GM21447 (cell line): ENCODE results near the gene PBX3.
A peak's percentile ranks its signal among the peaks of the same experiment; 100 is the strongest.

ENCODE experiments used
- ATAC-seq: cut with Tn5 transposase; IDR thresholded peaks from one replicate; pipeline ENCODE4 v1.9.1; 2021; ENCODE audit not compliant: unreplicated experiment

The PBX3 gene

DNA sequence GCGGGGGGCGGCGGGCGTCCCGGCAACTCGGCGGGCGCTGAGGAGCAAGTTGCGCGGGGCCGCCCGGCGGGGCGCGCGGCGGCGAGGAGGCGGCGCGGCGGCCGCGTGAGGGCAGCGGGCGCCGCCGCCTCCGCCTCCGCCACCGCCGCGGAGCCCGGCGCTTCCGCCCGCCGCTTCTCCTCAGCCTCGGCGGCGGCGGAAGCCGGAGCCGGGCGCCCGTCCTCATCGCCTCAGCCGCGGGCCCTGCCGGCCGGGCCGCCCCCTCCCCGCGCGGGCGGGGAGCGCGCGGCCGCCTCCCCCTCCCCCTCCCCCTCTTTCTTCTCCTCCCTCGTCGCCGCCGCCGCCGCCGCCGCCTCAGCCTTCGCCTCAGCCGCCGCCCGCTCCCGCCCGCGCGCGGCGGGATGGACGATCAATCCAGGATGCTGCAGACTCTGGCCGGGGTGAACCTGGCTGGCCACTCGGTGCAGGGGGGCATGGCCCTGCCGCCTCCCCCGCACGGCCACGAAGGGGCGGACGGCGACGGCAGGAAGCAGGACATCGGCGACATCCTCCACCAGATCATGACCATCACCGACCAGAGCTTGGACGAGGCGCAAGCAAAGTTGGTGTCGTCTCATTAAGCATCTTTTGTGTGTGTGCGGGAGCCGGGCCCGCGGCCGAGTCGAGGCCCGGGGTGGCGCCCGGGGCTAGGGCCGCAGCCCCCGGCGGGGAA lies at the start of gene PBX3:
TSS of gene PBX3 (plus strand) at position 321 of the 712 bp plus-strand sequence.
- peak; percentile 20 for ATAC-seq

- ATAC-seq, result no peak
Observed at GRCh38 chr9:125699870-125700269, 47.3 kb upstream of the PBX3 start.

GRCh38 chr9:125700791-125701190 lies 46.4 kb upstream of the PBX3 start:
- peak; percentile 89 for ATAC-seq

DNA sequence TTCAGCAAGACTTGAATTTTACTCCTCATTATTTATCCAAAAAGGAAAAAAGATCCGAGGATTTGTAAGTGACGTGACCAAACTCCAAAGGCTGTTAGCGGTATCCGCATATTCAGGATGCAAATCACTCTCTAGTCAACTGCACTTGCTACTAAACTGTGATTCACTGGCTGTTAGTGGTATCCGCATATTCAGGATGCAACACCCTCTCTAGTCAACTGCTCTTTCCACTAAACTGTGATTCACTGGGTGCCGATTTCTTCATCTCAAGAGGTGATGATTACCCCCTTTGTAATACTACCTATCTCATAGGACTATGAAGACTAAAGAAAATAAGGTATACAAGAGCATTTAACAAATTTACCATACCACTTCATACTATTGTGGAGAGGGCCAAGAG lies 45.8 kb upstream of the PBX3 start:
- ATAC-seq, result no peak

- ATAC-seq, result no peak
Observed at GRCh38 chr9:125703662-125704061, 43.5 kb upstream of the PBX3 start.

GRCh38 chr9:125705893-125706292 lies 41.3 kb upstream of the PBX3 start:
- no peak for ATAC-seq

- ATAC-seq, result peak; percentile 91
Observed at GRCh38 chr9:125706651-125707471, 40.3 kb upstream of the PBX3 start, which contains the start of gene MAPKAP1. TSS of gene MAPKAP1 (minus strand) at chr9:125707208. CDS start at chr9:125672574, 34,634 bp downstream.

- ATAC-seq, result no peak
Observed at GRCh38 chr9:125707472-125707804, 39.7 kb upstream of the PBX3 start.

GRCh38 chr9:125726456-125727132 lies 20.6 kb upstream of the PBX3 start:
- no peak for ATAC-seq

GRCh38 chr9:125730168-125730567 lies 17.0 kb upstream of the PBX3 start:
- ATAC-seq, result no peak

DNA sequence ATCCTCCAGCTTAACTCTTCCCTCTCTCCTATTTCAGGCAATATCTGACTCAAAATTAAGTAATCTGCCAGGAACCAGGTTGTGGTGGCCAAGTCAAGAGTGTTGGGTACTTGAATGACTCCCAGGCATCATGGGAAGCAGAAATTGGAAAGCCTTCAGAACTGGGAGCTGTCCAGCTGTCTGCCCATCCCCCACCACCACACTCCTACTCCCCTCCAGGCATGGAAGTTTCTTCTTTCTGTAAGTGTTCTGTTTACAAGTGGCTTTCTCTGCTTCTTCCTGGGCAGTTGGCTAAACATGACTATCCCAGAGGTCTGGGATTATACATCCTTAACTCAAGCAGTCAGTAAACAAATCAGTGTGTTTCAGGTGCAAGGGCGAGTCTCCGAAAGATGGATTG lies 14.6 kb upstream of the PBX3 start:
- ATAC-seq, result no peak

DNA sequence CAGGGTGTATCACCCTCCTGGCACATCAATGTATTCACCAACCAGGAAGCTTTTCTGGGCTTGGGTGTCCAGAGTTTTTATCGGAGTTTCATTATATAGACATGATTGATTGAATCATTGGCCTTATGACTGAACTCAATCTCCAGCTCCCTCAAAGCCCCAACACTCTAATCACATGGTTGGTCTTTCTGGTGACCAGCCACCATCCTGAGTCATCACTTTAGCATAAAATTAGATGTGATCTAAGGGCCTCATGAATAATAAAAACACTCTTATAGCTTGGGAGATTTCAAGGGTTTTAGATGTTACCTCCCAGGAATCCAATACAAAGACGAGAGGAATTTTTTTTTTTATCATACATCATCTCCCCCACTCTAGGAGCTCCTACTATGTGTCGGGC lies 7.7 kb upstream of the PBX3 start:
- no peak for ATAC-seq

DNA sequence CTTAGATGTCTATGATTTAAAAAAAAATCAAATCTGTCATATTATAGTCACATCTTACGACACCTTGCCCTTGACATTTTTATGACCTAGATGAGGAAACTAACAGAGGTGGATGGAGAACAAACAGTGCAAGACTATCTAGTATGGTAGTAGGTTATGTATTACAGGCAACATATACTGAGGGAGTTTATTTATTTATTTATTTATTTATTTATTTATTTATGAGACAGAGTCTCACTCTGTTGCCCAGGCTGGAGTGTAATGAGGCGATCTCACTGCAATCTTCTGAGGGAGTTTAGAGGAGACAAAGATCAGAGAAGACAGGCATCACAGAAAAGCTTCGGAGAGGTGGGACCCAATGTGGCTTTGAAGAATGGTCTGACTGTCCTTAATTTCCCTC lies 4.5 kb upstream of the PBX3 start:
- ATAC-seq, result no peak

DNA sequence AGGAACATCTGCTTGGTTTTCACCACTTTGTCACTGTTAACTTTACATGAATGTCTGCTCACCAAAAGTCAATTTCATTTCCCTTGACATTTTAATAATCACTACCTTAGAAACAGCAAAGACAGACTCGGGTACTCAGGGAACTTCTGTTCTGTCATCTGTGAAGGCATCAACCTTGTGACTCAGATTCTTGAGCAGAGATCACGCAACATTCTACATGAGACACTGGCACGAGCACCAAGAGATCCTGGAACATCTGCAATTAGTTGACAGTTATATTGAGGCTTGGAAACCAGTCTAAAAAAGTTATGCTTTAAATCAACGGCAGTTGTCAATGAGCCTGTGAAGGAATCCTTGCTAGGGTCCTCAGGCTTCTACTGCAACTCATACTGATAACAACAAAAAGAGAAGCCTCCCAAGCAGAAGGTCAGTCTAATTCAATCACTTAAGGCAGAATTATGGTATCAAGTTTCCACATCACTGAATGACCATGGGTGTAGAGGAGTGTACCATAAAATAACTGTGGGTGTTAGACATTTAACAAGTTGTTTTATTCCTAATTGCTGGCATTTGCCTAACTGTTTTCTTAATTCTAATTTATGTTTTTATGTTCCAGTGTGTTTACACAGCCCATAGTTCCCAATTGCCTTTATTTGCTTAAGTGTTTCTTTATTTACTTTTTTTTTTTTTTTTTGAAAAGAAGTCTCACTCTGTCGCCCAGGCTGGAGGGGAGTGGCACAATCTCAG lies 3.3 kb upstream of the PBX3 start:
- no peak for ATAC-seq

DNA sequence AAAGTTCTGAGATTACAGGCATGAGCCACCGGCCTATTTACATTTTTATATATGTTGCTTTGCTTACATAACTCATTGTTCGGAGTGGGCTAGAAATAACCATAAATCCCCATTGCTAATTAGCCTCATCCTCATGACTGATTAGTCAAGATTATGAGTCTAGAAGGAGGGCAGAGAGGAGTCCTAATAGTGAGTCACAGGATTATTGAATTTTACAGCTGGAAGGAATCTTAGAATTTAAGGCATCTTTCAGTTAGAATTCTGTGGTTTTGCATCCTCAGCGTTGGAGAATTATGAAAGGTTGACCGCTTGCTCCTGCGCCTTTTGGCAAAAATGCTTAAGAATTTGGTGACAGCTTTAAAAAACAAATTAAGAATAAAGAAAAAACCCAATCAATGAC lies 2.6 kb upstream of the PBX3 start:
- no peak for ATAC-seq

DNA sequence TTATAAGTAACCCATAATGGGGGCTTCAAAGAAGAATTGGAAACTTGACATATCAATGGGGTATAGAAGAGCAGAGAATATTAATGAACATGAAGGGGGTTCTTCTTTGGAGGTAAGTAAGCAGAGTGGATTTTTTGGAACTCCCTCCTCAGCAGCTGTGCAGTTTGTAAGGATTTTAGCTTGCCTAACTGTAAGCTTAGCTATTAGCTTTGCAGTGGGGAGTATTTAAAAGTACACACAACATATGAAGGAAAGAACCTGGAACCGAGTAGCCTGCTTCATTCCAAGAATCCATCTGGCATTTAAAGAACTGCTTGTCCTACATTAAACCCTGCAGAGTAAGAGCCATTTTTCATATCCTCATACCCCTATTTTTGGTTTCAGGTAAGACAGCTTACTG lies 2.2 kb upstream of the PBX3 start:
- ATAC-seq, result no peak

DNA sequence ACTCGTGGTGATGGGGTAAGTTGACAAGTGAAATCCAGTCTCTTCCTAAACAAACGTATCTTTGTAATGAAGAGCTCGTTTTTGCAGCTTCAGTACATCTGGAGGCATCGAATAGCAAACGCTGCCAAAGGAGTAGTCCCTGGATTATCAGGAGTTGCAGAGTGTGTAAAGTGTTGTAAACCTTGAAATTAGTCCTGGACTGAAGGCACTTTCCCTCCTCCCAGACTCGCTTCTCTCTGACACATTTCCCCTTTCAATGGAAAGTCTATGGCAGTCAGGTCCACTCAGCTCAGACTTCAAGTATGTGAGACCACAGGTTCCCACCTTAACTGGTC lies 1.5 kb upstream of the PBX3 start:
- no peak for ATAC-seq

- ATAC-seq, result peak; percentile 72
Observed at GRCh38 chr9:125746017-125746773, 978 bp upstream of the PBX3 start.

DNA sequence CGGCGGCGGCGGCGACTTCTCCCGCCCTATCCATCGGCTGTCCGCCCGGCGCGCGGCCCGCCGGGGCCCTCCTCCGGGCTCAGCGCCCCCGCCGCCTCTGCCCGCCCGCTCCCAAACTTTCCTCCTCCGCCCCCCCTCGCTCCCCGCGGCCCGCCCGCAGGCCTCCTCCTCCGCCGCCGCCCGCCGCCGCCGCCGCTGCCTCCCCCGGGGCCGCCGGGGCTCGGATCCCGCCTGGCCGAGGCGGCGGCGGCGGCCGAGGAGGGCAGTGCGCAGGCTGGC lies 460 bp upstream of the PBX3 start:
- ATAC-seq, result no peak

- no peak for ATAC-seq
Observed at GRCh38 chr9:125747765-125748445, 732 bp downstream of the PBX3 start.
